ENCODE measurements around the gene AGER.

DNA sequence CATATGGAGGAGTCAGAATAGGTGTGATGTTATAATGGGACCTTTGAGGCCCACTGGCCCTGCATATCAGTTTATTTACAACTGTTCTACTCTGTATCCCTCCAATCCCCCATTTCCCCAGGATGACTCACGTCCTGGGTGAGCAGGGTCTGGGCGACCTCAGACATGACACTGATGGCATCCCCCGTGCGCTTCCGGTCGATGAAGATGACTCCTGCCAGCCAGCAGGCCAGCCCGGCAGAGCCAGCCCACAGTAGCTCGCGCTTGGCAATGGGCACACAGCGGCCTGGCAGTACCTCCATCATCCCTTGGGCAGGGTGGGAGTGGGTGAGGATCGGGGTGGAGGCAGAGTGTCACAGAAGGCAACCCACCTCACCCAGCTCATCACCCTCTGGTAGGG, 13.8 kb downstream of the AGER start:
- no peak for TF ChIP-seq POLR2A (IDR thresholded peaks at IDR 0.05)
- TF ChIP-seq CTCF (IDR thresholded peaks at IDR 0.05), result no peak
